Sciatic nerve (tissue), 2 donors: ENCODE results near the gene SLC30A3. TPM values are rescaled to one million over a fixed set of nuclear protein-coding genes. Genes with fewer than 3 reads are reported as not detected.
"Not testable (repeated sequence)": the region's sequence is repeated elsewhere in the genome, so short reads cannot be mapped to it uniquely, and the experiment has no call there.

ENCODE experiments used
- ATAC-seq: fragments of 200-7000 bp; cut with Tn5 transposase; one replicate; pipeline ENCODE4 v1.9.1; 2020; ENCODE audit warnings: mild to moderate bottlenecking, moderate library complexity
- DNase-seq: peaks from one replicate; pipeline ENCODE4 v3.0.0-alpha.2; 2020; ENCODE audit warnings: low spot score
- intact Hi-C: fragments of 100-400 bp; cut with DNase I; formaldehyde crosslinking; loops from one replicate; pipeline ENCODE4 v1.14.2; 2022
- total RNA-seq: library from RNA; stranded (reverse); fragmentation: NEBNext Ultra II Directional; extraction: Animal tissue kit (Norgen Biotek cat#: 25700); gene quantifications from one replicate; pipeline ENCODE4 v1.2.1, GENCODE V29; 2021
- donor health status: DM: no; HTN: no; CAD: no.
- donor health status: DM: no; HTN: no; CAD: no.

The SLC30A3 gene
- total RNA-seq, 1 donor from 2014 or later: not detected

GRCh38 chr2:27290549-27290948, 27.7 kb upstream of the SLC30A3 start:
- no peak for ATAC-seq
- intact Hi-C loops: no loop called here
- no peak for DNase-seq

DNA sequence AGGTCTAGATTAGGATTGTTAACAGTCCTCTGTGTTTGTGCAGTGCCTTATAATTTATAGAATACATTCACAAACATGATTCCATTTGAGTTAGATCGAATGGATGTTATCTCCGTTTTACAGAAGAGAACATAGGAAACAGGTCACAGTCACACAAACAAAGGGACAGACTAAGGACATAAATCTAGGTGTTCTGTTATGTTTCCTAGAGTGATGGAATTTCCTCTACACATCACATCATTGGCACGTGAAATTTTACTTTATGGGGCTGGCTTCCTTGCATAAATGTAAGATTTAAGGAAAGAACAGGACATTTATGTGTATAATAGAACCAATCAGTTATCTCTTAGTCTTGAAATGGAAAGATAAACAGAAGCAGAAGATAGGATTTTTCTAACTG, 25.8 kb upstream of the SLC30A3 start:
- DNase-seq (no peak), ATAC-seq (no peak)
- intact Hi-C loops: loop anchor here (10.0 kb wide), 1 partner anchor 194 kb away; no protein-coding TSS in a partner anchor

- ATAC-seq: no peak
- DNase-seq: no peak
- intact Hi-C loops: loop anchor here (10.0 kb wide), 1 partner anchor 191 kb away; no protein-coding TSS in a partner anchor
Observed at GRCh38 chr2:27285481-27285880, 22.6 kb upstream of the SLC30A3 start.

GRCh38 chr2:27284996-27285395, 22.1 kb upstream of the SLC30A3 start:
- intact Hi-C loops: loop anchor here (10.0 kb wide), 1 partner anchor 190 kb away; no protein-coding TSS in a partner anchor
- no peak for ATAC-seq
- DNase-seq: no peak

GRCh38 chr2:27282892-27283291, 20.0 kb upstream of the SLC30A3 start:
- ATAC-seq (no peak), DNase-seq (no peak)
- intact Hi-C loops: loop anchor here (10.0 kb wide), 1 partner anchor 188 kb away; no protein-coding TSS in a partner anchor

DNA sequence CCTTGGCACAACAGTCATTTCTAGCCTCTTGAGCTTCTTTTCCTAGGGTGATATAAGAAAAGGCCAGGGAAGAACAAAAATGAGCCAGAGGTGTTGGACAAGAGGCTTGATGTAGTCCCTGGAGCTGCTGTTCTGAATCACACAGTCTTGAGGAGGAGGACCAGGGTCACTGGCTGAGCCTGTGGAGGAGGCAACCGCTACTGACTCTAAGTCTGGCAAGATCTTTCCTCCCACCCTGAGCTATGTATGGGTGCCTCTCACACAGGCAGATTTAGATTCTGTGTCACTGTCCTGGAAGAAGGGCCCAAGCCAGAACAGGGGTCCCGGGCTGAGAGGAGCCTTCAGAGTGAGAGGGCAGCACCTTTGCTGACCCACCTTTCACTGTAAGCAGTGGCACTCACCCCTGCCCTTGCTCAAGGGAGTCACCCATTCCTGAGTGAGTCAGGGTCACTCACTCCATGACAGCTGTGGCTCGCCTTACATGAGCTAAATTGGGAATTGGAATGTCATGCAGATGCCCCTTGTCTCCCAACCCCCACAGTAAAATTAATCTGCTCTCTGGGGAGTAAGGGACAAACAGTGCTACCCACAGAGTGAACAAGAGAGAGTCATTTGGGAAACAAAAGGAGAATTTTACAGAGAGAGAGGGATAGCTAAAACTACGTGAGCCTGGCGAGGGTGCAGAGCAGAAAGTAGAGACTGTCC, 19.2 kb upstream of the SLC30A3 start, which contains the start of gene TRIM54:
TSS of gene TRIM54 (plus strand) at position 575 of the 705 bp plus-strand sequence. CDS start 303 bp downstream, outside the sequence.
- DNase-seq (no peak), ATAC-seq (peak; percentile 17)
- intact Hi-C loops: loop anchor here (10.0 kb wide), 1 partner anchor 187 kb away; no protein-coding TSS in a partner anchor

GRCh38 chr2:27281442-27281841, 18.6 kb upstream of the SLC30A3 start:
- ATAC-seq: no peak
- no peak for DNase-seq
- intact Hi-C loops: loop anchor here (10.0 kb wide), 1 partner anchor 187 kb away; no protein-coding TSS in a partner anchor

- DNase-seq (no peak), ATAC-seq (no peak)
- intact Hi-C loops: loop anchor here (10.0 kb wide), 1 partner anchor 186 kb away; no protein-coding TSS in a partner anchor
Observed at GRCh38 chr2:27280826-27281225, 18.0 kb upstream of the SLC30A3 start.

- ATAC-seq: no peak
- DNase-seq: no peak
- intact Hi-C loops: no loop called here
Observed at GRCh38 chr2:27278010-27278409, 15.2 kb upstream of the SLC30A3 start.

DNA sequence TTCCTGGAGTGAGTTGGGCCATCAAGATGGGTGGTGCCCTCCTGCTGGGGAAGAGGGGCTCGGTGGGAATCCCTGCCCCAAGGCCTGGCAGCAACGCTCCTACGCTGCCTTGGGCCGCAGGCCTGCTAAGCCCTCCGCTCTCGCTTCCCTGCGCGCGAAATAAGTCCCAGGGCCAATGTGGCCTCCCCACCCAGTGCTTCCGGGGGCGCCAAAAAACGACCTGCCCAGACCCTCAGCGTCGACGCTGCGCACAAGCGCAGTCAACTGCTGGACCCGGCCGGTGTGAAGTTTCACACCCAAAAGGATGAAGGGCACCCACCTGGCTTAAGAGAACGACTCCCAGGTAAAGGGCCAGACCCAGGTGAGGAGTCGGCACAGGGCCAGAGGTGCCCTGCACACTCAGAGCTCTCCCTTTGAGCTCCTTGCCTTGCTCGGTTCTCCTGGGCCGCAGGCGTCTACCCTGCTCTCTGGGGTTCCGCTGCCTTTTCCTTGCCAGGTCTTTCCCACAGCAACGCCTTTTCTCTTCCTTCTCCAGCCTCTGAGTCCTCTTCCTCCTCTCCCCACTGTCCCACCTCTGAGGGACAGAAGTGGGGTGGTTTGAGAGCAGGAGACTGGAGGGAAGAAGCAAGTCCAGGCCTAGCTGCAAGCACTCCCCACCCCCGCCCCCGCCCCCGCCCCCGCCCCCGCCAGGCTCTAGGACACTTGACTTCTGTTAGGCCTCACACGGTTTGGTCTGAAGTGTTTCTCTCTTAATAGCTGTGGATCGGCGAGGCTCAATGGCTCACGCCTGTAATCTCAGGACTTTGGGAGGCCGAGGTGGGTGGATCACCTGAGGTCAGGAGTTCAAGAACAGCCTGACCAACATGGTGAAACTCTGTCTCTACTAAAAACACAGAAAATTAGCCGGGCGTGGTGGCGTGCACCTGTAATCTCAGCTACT, 12.6 kb upstream of the SLC30A3 start, which contains the start of gene DNAJC5G:
TSS of gene DNAJC5G (plus strand) at position 223 of the 940 bp plus-strand sequence. CDS start 1,296 bp downstream, outside the sequence.
- intact Hi-C loops: no loop called here
- ATAC-seq: no peak
- DNase-seq: no peak

- ATAC-seq, intact Hi-C loops, DNase-seq: not testable (repeated sequence)
Observed at GRCh38 chr2:27272537-27273522, 10.0 kb upstream of the SLC30A3 start.

DNA sequence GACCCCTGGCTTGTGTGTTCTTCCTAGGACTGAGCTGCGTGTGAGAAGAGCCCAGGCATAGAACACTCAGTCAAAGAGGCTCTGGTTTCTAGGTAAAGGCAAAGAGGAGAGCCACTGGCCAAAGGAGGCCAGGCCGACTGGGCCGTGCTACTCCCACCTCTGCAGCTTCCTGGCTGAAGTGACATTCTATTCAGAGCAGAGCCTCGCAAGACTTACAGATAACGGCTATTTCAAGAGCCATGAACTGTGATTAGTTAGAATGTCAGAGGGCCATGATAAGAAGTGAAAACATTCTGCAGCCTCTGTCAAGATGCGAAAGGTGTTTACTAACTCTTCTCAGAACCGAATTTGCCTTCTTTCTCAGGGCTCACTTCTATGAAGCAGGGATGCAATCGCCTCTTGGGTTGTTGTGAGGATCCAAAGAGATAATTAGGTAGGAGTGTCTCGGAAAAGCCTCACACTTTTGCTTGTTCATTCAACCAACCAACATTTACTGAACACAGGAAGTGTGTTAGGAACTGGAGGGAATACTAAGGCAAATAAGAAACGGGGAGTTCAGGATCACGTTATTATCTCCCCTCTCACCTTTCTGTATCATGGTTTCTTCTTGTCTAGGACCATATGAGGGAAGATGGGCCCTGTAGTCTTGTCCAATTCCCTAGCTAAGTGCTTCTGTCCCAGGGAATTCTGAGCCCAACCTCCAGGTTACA, 8.9 kb upstream of the SLC30A3 start:
- no peak for ATAC-seq
- intact Hi-C loops: no loop called here
- DNase-seq: no peak

- DNase-seq: no peak
- intact Hi-C loops: no loop called here
- no peak for ATAC-seq
Observed at GRCh38 chr2:27270670-27271069, 7.8 kb upstream of the SLC30A3 start.

- intact Hi-C loops: no loop called here
- DNase-seq (no peak), ATAC-seq (no peak)
Observed at GRCh38 chr2:27270131-27270530, 7.3 kb upstream of the SLC30A3 start.

- intact Hi-C loops, DNase-seq, ATAC-seq: not testable (repeated sequence)
Observed at GRCh38 chr2:27268296-27268695, 5.4 kb upstream of the SLC30A3 start.

GRCh38 chr2:27265536-27265870, 2.7 kb upstream of the SLC30A3 start:
- intact Hi-C loops: no loop called here
- no peak for DNase-seq

DNA sequence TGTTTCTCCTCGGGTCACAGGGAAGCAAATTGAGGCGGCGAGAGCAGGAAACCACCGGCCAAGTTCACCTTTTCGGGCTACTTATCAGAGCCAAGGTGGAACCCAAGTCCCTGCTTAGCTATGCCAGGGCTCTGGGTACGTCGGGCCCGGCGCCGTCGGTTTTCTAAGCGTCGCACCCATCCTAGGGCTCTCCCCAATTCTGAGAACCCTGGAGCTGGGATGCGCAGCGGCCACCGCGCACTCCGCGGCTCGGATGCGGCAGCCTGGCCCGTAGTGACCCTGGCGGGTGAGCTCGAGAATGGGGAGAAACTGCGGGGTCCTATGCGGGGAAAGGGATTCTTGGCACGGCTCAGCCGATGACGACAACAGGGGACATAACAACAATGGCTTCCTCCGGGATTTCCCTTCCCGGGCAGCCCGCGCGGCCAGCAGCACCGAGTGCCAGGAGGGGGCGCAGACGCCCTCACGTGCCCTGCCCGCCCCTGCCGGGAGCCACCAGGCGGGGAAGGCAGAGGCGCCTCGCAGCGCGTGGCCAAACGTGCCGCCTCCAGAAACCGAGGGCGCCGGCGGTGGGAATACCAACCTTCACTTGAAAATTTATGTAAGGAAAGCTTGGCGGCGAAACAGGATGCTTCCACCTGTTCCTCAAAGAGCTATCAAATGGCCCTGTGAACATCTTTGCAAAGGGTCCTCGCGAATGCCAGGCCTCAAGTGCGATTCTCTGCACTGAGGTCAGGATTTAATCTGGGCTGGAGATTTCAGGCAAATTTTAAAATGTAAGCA, 2.1 kb upstream of the SLC30A3 start:
- ATAC-seq (peak; percentile 46), DNase-seq (peak; percentile 67)
- intact Hi-C loops: no loop called here

More at GRCh38 chr2:27265536-27265870, 2.7 kb upstream of the SLC30A3 start:
- no peak for ATAC-seq
